Muscle layer of colon (tissue), 2 donors: ENCODE results near the gene ROGDI.

ENCODE experiments used
- H3K27ac ChIP-seq: one replicate; pipeline ENCODE4 v1.7.0; 2013; ENCODE audit warnings: low read depth, mild to moderate bottlenecking, low read length, moderate library complexity
- H3K27me3 ChIP-seq, 2 donors: one replicate each; pipeline ENCODE4 v1.7.0; 2013; ENCODE audit warnings: low read length in 2 of 2, mild to moderate bottlenecking in 2 of 2; ENCODE audit not compliant: insufficient read depth in 2 of 2, control insufficient read depth in 1 of 2
- H3K36me3 ChIP-seq: one replicate; pipeline ENCODE4 v1.7.0; 2013; ENCODE audit warnings: mild to moderate bottlenecking, low read length; ENCODE audit not compliant: insufficient read depth
- H3K4me1 ChIP-seq: one replicate; pipeline ENCODE4 v1.7.0; 2013; ENCODE audit warnings: mild to moderate bottlenecking, low read length; ENCODE audit not compliant: insufficient read depth
- H3K4me3 ChIP-seq, 2 donors: one replicate each; pipeline ENCODE4 v1.7.0; 2013; ENCODE audit warnings: low read length in 2 of 2, low read depth in 1 of 2, mild to moderate bottlenecking in 1 of 2, moderate library complexity in 1 of 2
- H3K9ac ChIP-seq: one replicate; pipeline ENCODE4 v1.7.0; 2013; ENCODE audit warnings: low read length
- H3K9me3 ChIP-seq: one replicate; pipeline ENCODE4 v1.7.0; 2013; ENCODE audit warnings: mild to moderate bottlenecking, low read length
- donor health status: abdominal sarcoma.
- donor health status: Adenocarcinoma of cecum.

The ROGDI gene

DNA sequence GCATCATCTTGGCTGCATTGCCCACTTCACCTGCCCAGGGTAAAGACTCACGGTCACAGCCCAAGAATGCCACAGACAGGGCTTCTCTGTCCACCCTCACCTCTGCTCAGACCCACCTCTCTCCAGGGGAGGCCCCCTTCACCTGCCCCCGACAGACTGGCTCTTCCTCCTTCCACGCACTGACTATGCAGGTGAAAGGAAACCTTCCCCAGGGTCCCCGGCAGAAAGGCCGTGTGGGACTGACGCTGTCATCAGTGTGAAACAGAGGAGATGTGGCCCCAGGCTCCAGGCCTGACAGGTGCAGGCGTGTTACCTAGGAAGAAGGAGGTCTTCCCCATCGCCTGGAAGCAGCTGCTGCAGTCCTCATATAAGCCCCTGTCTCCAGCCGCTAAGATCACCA lies 9.3 kb upstream of the ROGDI start:
- H3K27me3 ChIP-seq: no peaks in the 10 kb centered on the region
- no peak overlapping the region for H3K4me3 ChIP-seq
- no peaks in the 10 kb centered on the region for H3K4me1 ChIP-seq
- H3K9ac ChIP-seq: no peak overlapping the region
- peaks cover 57% of the 10 kb centered on the region for H3K36me3 ChIP-seq
- no peaks in the 10 kb centered on the region for H3K9me3 ChIP-seq
- no peak overlapping the region for H3K27ac ChIP-seq

DNA sequence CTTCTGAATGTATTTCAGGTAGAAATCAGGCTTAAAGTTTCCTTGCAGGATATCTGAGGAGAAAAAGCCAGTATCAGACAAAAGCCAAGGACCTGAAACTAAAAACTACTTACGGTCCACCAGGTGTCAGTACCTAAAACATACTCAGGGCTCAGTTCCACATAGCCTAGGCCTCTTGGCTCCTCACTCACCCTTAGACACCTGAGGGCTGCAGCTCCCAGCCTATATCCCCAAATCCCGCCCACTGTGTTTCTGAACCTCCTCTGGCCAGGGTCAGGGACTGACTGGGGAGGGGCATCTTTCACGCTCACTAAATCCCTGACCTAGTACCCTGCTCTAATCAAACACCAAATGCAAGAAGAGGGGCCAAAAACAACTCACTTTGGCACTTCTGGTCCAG lies 8.8 kb upstream of the ROGDI start:
- H3K27ac ChIP-seq: no peak overlapping the region
- H3K9ac ChIP-seq: no peak overlapping the region
- H3K27me3 ChIP-seq: no peaks in the 10 kb centered on the region
- H3K36me3 ChIP-seq: peaks cover 55% of the 10 kb centered on the region
- H3K9me3 ChIP-seq: no peaks in the 10 kb centered on the region
- no peaks in the 10 kb centered on the region for H3K4me1 ChIP-seq
- no peak overlapping the region for H3K4me3 ChIP-seq

DNA sequence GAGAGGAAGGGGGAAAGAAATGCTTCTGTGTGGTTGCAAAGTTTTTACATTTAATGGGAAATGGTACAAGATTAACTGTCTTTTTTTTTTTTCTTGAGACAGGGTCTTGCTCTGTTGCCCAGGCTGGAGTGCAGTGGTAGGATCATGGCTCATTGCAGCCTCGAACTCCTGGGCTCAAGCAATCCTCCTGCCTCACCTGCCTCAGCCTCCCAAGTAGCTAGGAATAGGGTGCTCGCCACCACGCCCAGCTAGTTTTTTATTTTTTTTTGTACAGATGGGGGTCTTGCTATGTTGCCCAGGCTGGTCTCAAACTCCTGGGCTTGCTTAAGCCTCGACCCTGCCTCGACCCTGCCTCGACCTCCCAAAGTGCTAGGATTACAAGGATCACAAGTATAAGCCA lies 3.8 kb upstream of the ROGDI start:
- Histone ChIP-seq H3K36me3 (peaks cover 27% of the 10 kb centered on the region), H3K9me3 (no peaks in the 10 kb centered on the region), H3K4me1 (peaks cover 18% of the 10 kb centered on the region), H3K27ac (no peak overlapping the region), H3K9ac (no peak overlapping the region), H3K27me3 (no peaks in the 10 kb centered on the region), H3K4me3 (no peak overlapping the region)

- H3K27ac ChIP-seq: peak overlapping the region; percentile 52
Measured at GRCh38 chr16:4805231-4805630, 2.8 kb upstream of the ROGDI start.

GRCh38 chr16:4803898-4804762 lies 1.7 kb upstream of the ROGDI start:
- Histone ChIP-seq H3K27ac (peak overlapping the region; percentile 77), H3K4me3 (no peak overlapping the region), H3K9me3 (no peaks in the 10 kb centered on the region), H3K4me1 (peaks cover 29% of the 10 kb centered on the region), H3K27me3 (no peaks in the 10 kb centered on the region), H3K9ac (no peak overlapping the region), H3K36me3 (peaks cover 27% of the 10 kb centered on the region)

More at GRCh38 chr16:4805231-4805630, 2.8 kb upstream of the ROGDI start:
- Histone ChIP-seq H3K9me3 (no peaks in the 10 kb centered on the region), H3K27me3 (no peaks in the 10 kb centered on the region), H3K36me3 (peaks cover 22% of the 10 kb centered on the region), H3K4me3 (no peak overlapping the region), H3K9ac (no peak overlapping the region), H3K4me1 (peaks cover 28% of the 10 kb centered on the region)

GRCh38 chr16:4803401-4803844 lies 990 bp upstream of the ROGDI start:
- peaks cover 29% of the 10 kb centered on the region for H3K4me1 ChIP-seq
- H3K27ac ChIP-seq: peak overlapping the region; percentile 77
- peak overlapping the region; percentile 64 for H3K9ac ChIP-seq
- peak overlapping the region in 1 of 2 donors; percentile 72 for H3K4me3 ChIP-seq
- no peaks in the 10 kb centered on the region for H3K27me3 ChIP-seq
- peaks cover 34% of the 10 kb centered on the region for H3K36me3 ChIP-seq
- H3K9me3 ChIP-seq: no peaks in the 10 kb centered on the region

DNA sequence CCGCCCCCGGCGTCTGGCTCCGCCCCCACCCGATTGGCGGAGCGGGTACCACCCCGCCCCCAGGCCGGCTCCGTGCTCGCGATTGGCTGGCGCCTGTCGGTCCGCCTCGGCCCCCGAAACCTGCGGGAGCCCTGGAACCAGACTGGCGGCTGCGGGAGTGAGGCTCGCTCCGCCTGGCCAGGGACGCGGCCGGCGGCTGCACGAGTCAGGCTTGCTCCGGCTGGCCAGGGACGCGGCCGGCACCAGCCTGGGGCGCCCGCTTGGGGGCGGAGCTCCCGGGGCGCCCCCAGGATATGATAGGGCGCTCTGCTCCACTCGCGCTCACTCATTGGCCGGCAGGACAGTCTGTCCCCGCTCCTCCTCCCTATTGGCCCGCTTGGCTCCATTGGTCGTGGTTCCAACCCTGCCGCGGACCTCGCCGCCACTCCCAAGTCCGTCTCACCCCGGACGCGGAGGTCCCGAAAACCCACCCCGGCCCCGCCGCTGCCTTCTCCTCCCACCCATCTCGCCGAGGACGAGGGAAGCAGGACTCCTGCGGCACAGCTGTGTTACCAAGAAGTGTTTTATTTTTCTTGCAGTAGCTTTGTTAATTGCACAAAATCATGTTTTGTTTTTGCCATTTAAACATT lies 340 bp upstream of the ROGDI start:
- Histone ChIP-seq H3K9ac (peak overlapping the region; percentile 64), H3K4me3 (peak overlapping the region; percentile 72 to 87), H3K9me3 (no peaks in the 10 kb centered on the region), H3K36me3 (peaks cover 32% of the 10 kb centered on the region), H3K27ac (peak overlapping the region; percentile 77), H3K27me3 (no peaks in the 10 kb centered on the region), H3K4me1 (peaks cover 29% of the 10 kb centered on the region)

DNA sequence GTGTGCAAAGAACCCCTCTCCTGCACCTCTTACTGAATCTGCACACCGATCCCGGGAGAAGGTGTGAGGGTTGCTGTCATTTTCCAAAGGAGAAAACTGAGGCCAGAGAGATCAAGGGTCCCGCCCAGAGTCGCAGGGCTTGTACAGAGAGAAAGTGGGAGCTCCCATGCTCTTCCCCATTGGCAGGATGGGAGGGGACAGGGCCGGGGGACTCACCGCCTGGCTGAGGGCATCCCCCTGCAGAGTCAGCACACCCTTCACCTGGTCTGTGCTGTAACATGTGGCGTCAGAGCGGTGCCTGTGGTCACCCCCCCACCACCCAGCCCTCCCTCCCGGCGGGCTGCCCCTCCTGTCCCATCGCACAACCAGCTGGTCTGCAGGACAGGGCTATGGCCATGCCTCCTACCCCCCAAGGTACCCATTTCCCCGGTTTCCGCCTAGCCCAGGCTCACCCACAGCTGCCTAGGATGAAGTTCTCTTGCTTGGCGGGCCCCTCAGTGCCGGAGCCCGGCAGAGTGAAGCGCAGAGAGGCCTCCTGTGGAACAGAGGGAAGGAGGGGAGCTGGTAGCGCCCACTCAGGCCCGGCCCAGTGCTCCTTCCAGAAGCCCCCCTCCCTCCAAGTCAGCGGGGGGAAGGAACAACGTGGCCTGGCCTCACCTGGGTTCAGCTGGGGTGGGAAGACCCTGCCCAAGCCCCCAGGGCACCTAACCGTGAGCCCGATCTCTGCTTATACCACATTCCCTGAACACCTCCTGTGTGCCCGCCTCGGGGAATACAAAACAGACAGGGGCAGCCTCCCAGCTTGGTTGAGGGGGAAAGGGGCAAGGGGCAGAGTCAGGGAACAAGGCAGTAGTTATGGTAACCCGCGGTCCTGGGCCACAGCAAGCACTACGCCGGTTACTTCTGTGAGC lies 1.1 kb downstream of the ROGDI start:
- Histone ChIP-seq H3K27ac (peak overlapping the region; percentile 77), H3K4me3 (peak overlapping the region; percentile 68 to 87), H3K9me3 (no peaks in the 10 kb centered on the region), H3K4me1 (peaks cover 29% of the 10 kb centered on the region), H3K9ac (peak overlapping the region; percentile 53), H3K27me3 (no peaks in the 10 kb centered on the region), H3K36me3 (peaks cover 25% of the 10 kb centered on the region)

GRCh38 chr16:4800290-4801041 lies 2.0 kb downstream of the ROGDI start:
- Histone ChIP-seq H3K9me3 (no peaks in the 10 kb centered on the region), H3K9ac (no peak overlapping the region), H3K4me1 (peaks cover 29% of the 10 kb centered on the region), H3K4me3 (no peak overlapping the region), H3K36me3 (peaks cover 25% of the 10 kb centered on the region), H3K27me3 (no peaks in the 10 kb centered on the region), H3K27ac (no peak overlapping the region)

GRCh38 chr16:4799171-4799855 lies 3.1 kb downstream of the ROGDI start:
- peaks cover 27% of the 10 kb centered on the region for H3K4me1 ChIP-seq
- peaks cover 15% of the 10 kb centered on the region for H3K36me3 ChIP-seq
- H3K9me3 ChIP-seq: no peaks in the 10 kb centered on the region
- H3K4me3 ChIP-seq: no peak overlapping the region
- no peak overlapping the region for H3K27ac ChIP-seq
- no peaks in the 10 kb centered on the region for H3K27me3 ChIP-seq
- H3K9ac ChIP-seq: no peak overlapping the region
